Measurements from ENCODE around the gene BCL2L2. TPM values are rescaled to one million over a fixed set of nuclear protein-coding genes. Genes with fewer than 3 reads are reported as not detected.

Gene BCL2L2
- total and polyA plus RNA-seq, 9 of the 15 experiments (the other 6 are each of a cell fraction or from before 2014, with no cell fraction given): 2.6 to 32.5 (median 14.7) TPM

GRCh38 chr14:23302290-23303225, 4.1 kb upstream of the BCL2L2 start, which contains the start of gene PPP1R3E:
TSS of gene PPP1R3E (minus strand) at chr14:23302859. CDS start at chr14:23302576, 283 bp downstream.
- H3K4me3 ChIP-seq: peak within 1 kb of the TSS; percentile 67
- H4K20me1 ChIP-seq (replicated peaks; ENCODE audit: control insufficient read depth, insufficient read depth, low read length): no peaks in the 10 kb centered on the region
- no TSS peak for BruUV-seq (replicated peaks)
- intact Hi-C loops (cut with micrococcal nuclease) (loop anchor here (5.0 kb wide), 2 partner anchors 115 to 180 kb away; no protein-coding TSS in a partner anchor), in situ Hi-C loops (cut with MboI) (no loop called here)
- H3K36me3 ChIP-seq (ENCODE audit: control insufficient read depth, insufficient read depth, low read length): peaks cover 17% of the 10 kb centered on the region; the same call in 2 of the 3 replicates
- peak; percentile 56 for FAIRE-seq
- peaks cover 24 to 35% of the 10 kb centered on the region in 2 experiments for H3K4me1 ChIP-seq (replicated peaks in 1 of 2; ENCODE audit: control insufficient read depth in 2 of 2, insufficient read depth in 2 of 2, low read length in 2 of 2)
- peak within 1 kb of the TSS; percentile 79 to 95 for H3K9ac ChIP-seq (ENCODE audit: insufficient read depth in 1 of 2, low read depth in 2 of 2, low read length in 2 of 2)
- peak; percentile 68 for ATAC-seq
- peaks cover 31% of the 10 kb centered on the region for H3K79me2 ChIP-seq (ENCODE audit: control insufficient read depth, insufficient read depth, low read length)
- H3K27ac ChIP-seq (ENCODE audit: extremely low read depth, low read depth, low read length): peak within 1 kb of the TSS; percentile 90
- WGBS (ENCODE audit: insufficient coverage, low coverage, missing lambda C conversion rate): 5% methylated on average over 47 of the region's 81 CpGs
- H3K9me1 ChIP-seq (ENCODE audit: control insufficient read depth, insufficient read depth, low read length): peaks cover under 1% of the 10 kb centered on the region
- POLR2A ChIA-PET: interaction anchor here (0.6 to 2.8 kb wide), 8 partner anchors 15 to 208 kb away, joined by 3 to 29 read pairs (median 6); partner anchors contain the start of genes ACIN1, C14orf119, HOMEZ and PABPN1
- peak within 1 kb of the TSS; percentile 96 for H3K4me2 ChIP-seq (ENCODE audit: insufficient read depth, low read length)
- peak; percentile 62 to 87 (median 67) for DNase-seq (ENCODE audit: extremely low read depth in 1 of 4, low spot score in 3 of 4)
- CTCF ChIA-PET (ENCODE audit: low intra/inter-chr PET ratio): interaction anchor here (1.4 to 5.9 kb wide), 3 partner anchors 37 to 181 kb away, joined by 4 to 58 read pairs (median 57); no protein-coding TSS in a partner anchor
- no peaks in the 10 kb centered on the region for H3K27me3 ChIP-seq (ENCODE audit: control insufficient read depth in 2 of 2, insufficient read depth in 2 of 2, low read length in 2 of 2)
- H2AFZ ChIP-seq (ENCODE audit: low read depth, low read length): peak within 1 kb of the TSS; percentile 93
- H3K9me3 ChIP-seq (replicated peaks; ENCODE audit: control insufficient read depth, insufficient read depth, low read depth, low read length): no peaks in the 10 kb centered on the region
- TF ChIP-seq CTBP1 (IDR thresholded peaks at IDR 0.05; ENCODE audit: borderline replicate concordance): 0 out of 2 replicates have a peak, but pooled peaks have one; percentile 9
- TF ChIP-seq NKRF (IDR thresholded peaks at IDR 0.05; ENCODE audit: borderline replicate concordance): peak; percentile 68; the same call in 1 of the 2 replicates
- TF ChIP-seq KAT7 (CRISPR knock-in tag; IDR thresholded peaks at IDR 0.05; ENCODE audit: borderline replicate concordance): peak; percentile 51; the same call in 1 of the 2 replicates
- peak; percentile 68 for TF ChIP-seq KDM5B (IDR thresholded peaks at IDR 0.05; ENCODE audit: insufficient replicate concordance, low read depth, low read length)
- TF ChIP-seq ATF3 (IDR thresholded peaks at IDR 0.05): no peak
- no peak for TF ChIP-seq ATF3 (CRISPR knock-in tag; conservative IDR thresholded peaks at IDR 0.05)
- no peak for TF ChIP-seq ZFP30 (CRISPR knock-in tag; IDR thresholded peaks at IDR 0.05; ENCODE audit: borderline replicate concordance)
- TF ChIP-seq EWSR1 (IDR thresholded peaks at IDR 0.05; ENCODE audit: borderline replicate concordance, low read depth, partially characterized antibody): no peak
- TF ChIP-seq U2AF2 (optimal IDR thresholded peaks at IDR 0.05; ENCODE audit: low read depth, low read length): no peak
- no peak for TF ChIP-seq SMARCB1 (IDR thresholded peaks at IDR 0.05; ENCODE audit: insufficient read length, low read depth)
- no peak for TF ChIP-seq ZNF165 (CRISPR knock-in tag; IDR thresholded peaks at IDR 0.05; ENCODE audit: borderline replicate concordance)
- TF ChIP-seq CREB1 (IDR thresholded peaks at IDR 0.05): no peak
- TF ChIP-seq CREB1 (CRISPR knock-in tag; IDR thresholded peaks at IDR 0.05): peak; percentile 60
- TF ChIP-seq BACH1 (tag; IDR thresholded peaks at IDR 0.05): no peak
- TF ChIP-seq ZBTB34 (CRISPR knock-in tag; IDR thresholded peaks at IDR 0.05): no peak
- peak in 1 of 2 experiments; percentile 64; a peak in 2 of 4 replicates for TF ChIP-seq MAZ (CRISPR knock-in tag; conservative IDR thresholded peaks at IDR 0.05 in 1 of 2, IDR thresholded peaks at IDR 0.05 in 1 of 2)

All from K562 (cell line).